GM23338 (cell line): Measurements from ENCODE around the gene UNC45B.

Experiments used
- CREB1 ChIP-seq: fragments of 250-450 bp; sonication (Bioruptor Pico); IDR thresholded peaks from 2 replicates; pipeline ENCODE4 v1.5.0; 2020; ENCODE audit warnings: low read depth, mild to moderate bottlenecking, moderate library complexity
- EZH2 ChIP-seq: fragments of 200-600 bp; sonication (generic); IDR thresholded peaks from one replicate; pipeline ENCODE4 v1.8.0; 2017; ENCODE audit warnings: antibody characterized with exemption, mild to moderate bottlenecking, low read depth; ENCODE audit not compliant: unreplicated experiment
- EZH2phosphoT487 ChIP-seq: fragments of 200-600 bp; sonication (generic); IDR thresholded peaks from one replicate; pipeline ENCODE4 v1.8.1; 2018; ENCODE audit warnings: antibody characterized with exemption; ENCODE audit not compliant: unreplicated experiment
- ZNF114 ChIP-seq: fragments of 250-450 bp; sonication (Bioruptor Pico); IDR thresholded peaks from 2 replicates; pipeline ENCODE4 v1.5.0; 2020; ENCODE audit warnings: mild to moderate bottlenecking, moderate library complexity
- ZNF331 ChIP-seq: fragments of 250-450 bp; sonication (Bioruptor Pico); IDR thresholded peaks from 2 replicates; pipeline ENCODE4 v1.5.0; 2020; ENCODE audit warnings: low read depth, mild to moderate bottlenecking, moderate library complexity
- TF ChIP-seq, protein P1 (sequence below), 2 experiments: fragments of 200-600 bp in 1 of 2; sonication (generic) in 1 of 2; conservative IDR thresholded peaks; 2 replicates each; pipeline versions ENCODE4 v1.5.1 to v1.6.1; 2016 to 2017; ENCODE audit warnings: antibody characterized with exemption in 2 of 2, low read depth in 2 of 2, mild to moderate bottlenecking in 2 of 2, moderate library complexity in 1 of 2

DNA sequence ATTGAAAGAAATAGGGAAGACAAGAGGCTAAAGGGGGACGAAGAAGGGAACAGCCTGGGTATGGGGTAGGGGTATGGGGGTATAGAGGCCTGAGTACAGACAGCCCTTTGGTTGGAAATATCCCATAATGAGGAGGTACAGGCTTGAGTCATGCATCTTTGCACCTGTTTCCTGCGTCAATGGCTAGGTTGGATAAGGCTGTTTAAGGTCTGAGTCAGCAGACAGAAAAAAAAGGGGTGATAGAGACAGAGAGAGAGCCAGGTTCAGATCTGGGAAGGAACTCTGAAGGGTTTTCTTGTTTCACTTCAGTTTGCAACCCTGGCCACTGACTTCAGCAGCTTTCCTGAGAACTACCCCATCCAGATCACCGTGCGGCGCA lies 17.7 kb upstream of the UNC45B start:
- TF ChIP-seq, protein P1, sequence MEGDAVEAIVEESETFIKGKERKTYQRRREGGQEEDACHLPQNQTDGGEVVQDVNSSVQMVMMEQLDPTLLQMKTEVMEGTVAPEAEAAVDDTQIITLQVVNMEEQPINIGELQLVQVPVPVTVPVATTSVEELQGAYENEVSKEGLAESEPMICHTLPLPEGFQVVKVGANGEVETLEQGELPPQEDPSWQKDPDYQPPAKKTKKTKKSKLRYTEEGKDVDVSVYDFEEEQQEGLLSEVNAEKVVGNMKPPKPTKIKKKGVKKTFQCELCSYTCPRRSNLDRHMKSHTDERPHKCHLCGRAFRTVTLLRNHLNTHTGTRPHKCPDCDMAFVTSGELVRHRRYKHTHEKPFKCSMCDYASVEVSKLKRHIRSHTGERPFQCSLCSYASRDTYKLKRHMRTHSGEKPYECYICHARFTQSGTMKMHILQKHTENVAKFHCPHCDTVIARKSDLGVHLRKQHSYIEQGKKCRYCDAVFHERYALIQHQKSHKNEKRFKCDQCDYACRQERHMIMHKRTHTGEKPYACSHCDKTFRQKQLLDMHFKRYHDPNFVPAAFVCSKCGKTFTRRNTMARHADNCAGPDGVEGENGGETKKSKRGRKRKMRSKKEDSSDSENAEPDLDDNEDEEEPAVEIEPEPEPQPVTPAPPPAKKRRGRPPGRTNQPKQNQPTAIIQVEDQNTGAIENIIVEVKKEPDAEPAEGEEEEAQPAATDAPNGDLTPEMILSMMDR (conservative IDR thresholded peaks at IDR 0.05; ENCODE audit: low read depth in 2 of 2): no peak
- TF ChIP-seq EZH2phosphoT487 (no peak), ZNF331 (no peak), CREB1 (CRISPR knock-in tag) (no peak), ZNF114 (CRISPR knock-in tag) (no peak), EZH2 (no peak)
